Nephron (organoid): Measurements from ENCODE around the gene MPG.
A peak's percentile ranks its signal among the peaks of the same experiment; 100 is the strongest.

Experiments
- H3K27ac Mint-ChIP-seq, 3 experiments: 2 replicates each; pipeline ENCODE4 v1.8.0; 2020; ENCODE audit warnings: mixed read lengths in 3 of 3, mild to moderate bottlenecking in 2 of 3, moderate library complexity in 1 of 3
- H3K27me3 Mint-ChIP-seq: 2 replicates; pipeline ENCODE4 v1.8.0; 2021; ENCODE audit warnings: low read depth, mild to moderate bottlenecking, moderate library complexity, mixed read lengths
- H3K36me3 Mint-ChIP-seq: 2 replicates; pipeline ENCODE4 v1.8.0; 2020; ENCODE audit warnings: low read depth, mixed read lengths
- H3K4me1 Mint-ChIP-seq: 2 replicates; pipeline ENCODE4 v1.8.0; 2020; ENCODE audit warnings: mixed read lengths
- H3K4me3 Mint-ChIP-seq, 3 experiments: 2 replicates each; pipeline ENCODE4 v1.8.0; 2020; ENCODE audit warnings: mild to moderate bottlenecking in 3 of 3, mixed read lengths in 3 of 3, moderate library complexity in 2 of 3
- H3K9me3 Mint-ChIP-seq: 2 replicates; pipeline ENCODE4 v1.8.0; 2020; ENCODE audit warnings: mixed read lengths
- CTCF ChIP-seq, 3 experiments: fragments of 200-600 bp; sonication (generic); IDR thresholded peaks; one replicate each; pipeline ENCODE4 v1.5.0; 2021; ENCODE audit warnings: antibody characterized with exemption in 3 of 3; ENCODE audit not compliant: unreplicated experiment in 3 of 3

MPG gene

GRCh38 chr16:102060-102855 lies 24.2 kb downstream of the MPG start:
- no peak for TF ChIP-seq CTCF (IDR thresholded peaks at IDR 0.05; ENCODE audit: unreplicated experiment in 3 of 3)
- Mint-ChIP-seq H3K27ac (peak overlapping the region in 2 of 3 experiments; percentile 12 to 16), H3K4me1 (peaks cover 13% of the 10 kb centered on the region), H3K36me3 (peaks cover 11% of the 10 kb centered on the region), H3K9me3 (no peaks in the 10 kb centered on the region), H3K27me3 (no peaks in the 10 kb centered on the region), H3K4me3 (peak overlapping the region in 1 of 3 experiments; percentile 9)

- H3K4me3 Mint-ChIP-seq: no peak overlapping the region
- H3K27ac Mint-ChIP-seq: no peak overlapping the region
- TF ChIP-seq CTCF (IDR thresholded peaks at IDR 0.05; ENCODE audit: unreplicated experiment in 3 of 3): no peak
- H3K9me3 Mint-ChIP-seq: no peaks in the 10 kb centered on the region
- peaks cover 13% of the 10 kb centered on the region for H3K4me1 Mint-ChIP-seq
- peaks cover 16% of the 10 kb centered on the region for H3K36me3 Mint-ChIP-seq
- no peaks in the 10 kb centered on the region for H3K27me3 Mint-ChIP-seq
Measured at GRCh38 chr16:104355-104754, 26.3 kb downstream of the MPG start.

- no peak for TF ChIP-seq CTCF (IDR thresholded peaks at IDR 0.05; ENCODE audit: unreplicated experiment in 3 of 3)
- Mint-ChIP-seq H3K27me3 (no peaks in the 10 kb centered on the region), H3K27ac (no peak overlapping the region), H3K4me1 (peaks cover 13% of the 10 kb centered on the region), H3K36me3 (peaks cover 21% of the 10 kb centered on the region), H3K4me3 (no peak overlapping the region), H3K9me3 (no peaks in the 10 kb centered on the region)
Measured at GRCh38 chr16:104928-105327, 26.9 kb downstream of the MPG start.

- peaks cover 21% of the 10 kb centered on the region for H3K36me3 Mint-ChIP-seq
- no peaks in the 10 kb centered on the region for H3K9me3 Mint-ChIP-seq
- no peak overlapping the region for H3K4me3 Mint-ChIP-seq
- no peak overlapping the region for H3K27ac Mint-ChIP-seq
- H3K4me1 Mint-ChIP-seq: peaks cover 13% of the 10 kb centered on the region
- H3K27me3 Mint-ChIP-seq: no peaks in the 10 kb centered on the region
- TF ChIP-seq CTCF (IDR thresholded peaks at IDR 0.05; ENCODE audit: unreplicated experiment in 3 of 3): no peak
Measured at GRCh38 chr16:105521-105920, 27.5 kb downstream of the MPG start.

GRCh38 chr16:106623-107324 lies 28.7 kb downstream of the MPG start:
- Mint-ChIP-seq H3K4me1 (peaks cover 11% of the 10 kb centered on the region), H3K9me3 (no peaks in the 10 kb centered on the region), H3K4me3 (no peak overlapping the region), H3K27me3 (no peaks in the 10 kb centered on the region), H3K36me3 (peaks cover 24% of the 10 kb centered on the region), H3K27ac (no peak overlapping the region)
- TF ChIP-seq CTCF (IDR thresholded peaks at IDR 0.05; ENCODE audit: unreplicated experiment in 3 of 3): peak; percentile 73 to 79 (median 77)
